GM12801 (cell line): ENCODE data around the gene LRRC15.

Experiments
- TF ChIP-seq, protein P1 (sequence below): IDR thresholded peaks from one replicate; pipeline ENCODE4 v1.5.1; 2011; ENCODE audit warnings: control low read depth; ENCODE audit not compliant: insufficient read length; ENCODE audit errors: extremely low read depth

Gene LRRC15

DNA sequence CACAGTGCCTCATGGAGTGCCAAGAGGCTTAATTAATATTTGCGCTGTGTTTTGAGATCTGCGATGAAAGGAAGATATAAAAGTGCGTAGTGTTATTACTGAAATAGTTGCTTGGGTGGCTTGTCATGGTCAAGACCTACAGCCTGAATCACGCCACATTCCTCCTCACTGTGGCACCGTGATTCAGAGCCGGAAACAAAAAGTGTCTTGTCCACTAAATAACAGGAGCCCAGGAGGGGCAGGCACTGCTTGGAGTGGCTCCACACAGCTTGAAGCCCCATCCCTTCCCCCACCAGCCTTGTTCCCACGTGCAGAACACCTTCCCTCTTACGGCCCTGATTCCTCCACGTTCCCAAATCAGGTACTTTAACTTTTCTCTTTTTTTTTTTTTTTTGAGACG, 1.2 kb upstream of the LRRC15 start:
- TF ChIP-seq, protein P1, sequence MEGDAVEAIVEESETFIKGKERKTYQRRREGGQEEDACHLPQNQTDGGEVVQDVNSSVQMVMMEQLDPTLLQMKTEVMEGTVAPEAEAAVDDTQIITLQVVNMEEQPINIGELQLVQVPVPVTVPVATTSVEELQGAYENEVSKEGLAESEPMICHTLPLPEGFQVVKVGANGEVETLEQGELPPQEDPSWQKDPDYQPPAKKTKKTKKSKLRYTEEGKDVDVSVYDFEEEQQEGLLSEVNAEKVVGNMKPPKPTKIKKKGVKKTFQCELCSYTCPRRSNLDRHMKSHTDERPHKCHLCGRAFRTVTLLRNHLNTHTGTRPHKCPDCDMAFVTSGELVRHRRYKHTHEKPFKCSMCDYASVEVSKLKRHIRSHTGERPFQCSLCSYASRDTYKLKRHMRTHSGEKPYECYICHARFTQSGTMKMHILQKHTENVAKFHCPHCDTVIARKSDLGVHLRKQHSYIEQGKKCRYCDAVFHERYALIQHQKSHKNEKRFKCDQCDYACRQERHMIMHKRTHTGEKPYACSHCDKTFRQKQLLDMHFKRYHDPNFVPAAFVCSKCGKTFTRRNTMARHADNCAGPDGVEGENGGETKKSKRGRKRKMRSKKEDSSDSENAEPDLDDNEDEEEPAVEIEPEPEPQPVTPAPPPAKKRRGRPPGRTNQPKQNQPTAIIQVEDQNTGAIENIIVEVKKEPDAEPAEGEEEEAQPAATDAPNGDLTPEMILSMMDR, result no peak

DNA sequence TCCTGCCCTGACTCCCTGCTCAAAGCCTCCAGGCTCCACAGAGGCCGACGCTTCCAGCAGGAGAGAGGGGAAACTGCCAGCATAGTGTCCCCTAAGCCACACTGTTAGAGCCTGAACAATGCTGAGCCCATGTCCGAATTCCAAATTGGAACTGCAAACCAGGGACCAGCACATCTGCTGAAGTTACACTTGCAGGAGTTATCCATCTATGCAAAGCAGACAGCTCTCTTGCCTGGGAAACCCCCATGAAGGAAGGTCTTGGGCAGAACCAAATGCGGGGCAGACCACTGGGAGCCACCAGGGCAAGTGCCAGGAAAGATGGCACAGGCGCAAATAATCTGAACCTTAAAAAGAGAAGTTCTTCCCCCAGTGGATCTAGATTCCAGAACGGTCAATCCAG, 625 bp downstream of the LRRC15 start:
- TF ChIP-seq, protein P1, result no peak

DNA sequence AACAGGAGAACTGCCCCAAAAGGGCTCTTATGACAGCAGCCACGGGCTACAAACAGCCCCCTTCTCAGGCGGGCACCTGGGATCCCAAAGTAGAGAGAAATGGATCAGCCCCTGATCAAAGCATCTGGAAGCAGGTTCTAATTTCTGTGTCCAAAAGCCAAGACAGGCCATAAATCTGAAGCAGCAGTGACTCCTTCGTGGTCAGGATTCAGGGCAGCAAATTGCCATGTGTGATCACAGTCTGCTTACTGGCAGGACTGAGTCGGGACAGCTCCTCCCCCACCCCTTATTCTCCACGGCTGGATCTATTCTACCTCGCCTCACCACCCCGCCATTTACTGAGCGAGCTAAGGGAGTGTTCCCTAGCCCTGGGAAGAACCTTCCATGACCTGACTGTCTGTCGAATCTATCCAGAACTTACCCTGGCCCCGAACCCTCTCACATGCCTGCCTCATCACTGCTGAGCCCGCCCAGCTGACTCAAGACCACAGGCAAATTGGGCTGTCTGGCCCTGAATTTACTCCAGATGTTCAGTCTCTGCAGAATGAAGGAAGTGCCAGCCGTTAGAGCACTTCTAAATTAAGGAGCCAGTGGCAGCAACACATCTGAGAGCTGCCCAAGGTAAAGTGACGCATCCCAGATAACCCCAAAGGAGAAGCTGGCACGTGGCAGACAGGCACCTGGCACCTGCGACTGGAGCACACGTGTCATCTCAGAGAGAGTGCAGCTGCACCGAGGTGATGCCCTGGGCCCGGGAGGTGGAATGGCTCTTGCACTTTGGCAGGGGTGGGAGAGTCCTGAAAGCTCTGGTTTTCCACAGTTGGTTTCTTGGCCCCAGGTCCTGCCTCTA, 1.3 kb downstream of the LRRC15 start:
- TF ChIP-seq, protein P1, result no peak

DNA sequence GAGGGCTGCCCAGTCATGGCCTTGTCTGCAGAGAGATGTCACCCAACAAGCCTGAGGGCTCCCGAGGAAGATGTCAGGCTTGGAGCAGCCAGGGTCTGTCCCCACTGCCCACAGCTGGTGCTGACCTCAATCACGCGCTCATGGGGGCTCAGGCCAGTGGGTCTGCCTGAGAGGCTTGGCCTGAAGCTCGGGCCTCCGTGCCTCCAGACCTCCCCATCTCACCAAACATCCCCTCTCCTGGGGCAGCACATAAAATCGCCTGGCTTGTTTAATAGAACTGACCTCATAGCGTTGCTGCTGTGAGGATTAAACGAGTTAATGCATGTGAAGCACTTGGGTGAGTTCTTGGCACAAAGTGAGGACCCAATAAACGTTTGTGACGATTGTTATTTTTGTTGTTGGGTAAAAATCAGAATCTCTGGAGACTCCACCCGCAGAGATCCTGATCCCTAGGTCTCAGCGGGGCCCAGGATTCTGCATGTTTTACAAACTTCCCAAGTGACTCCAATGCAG, 3.5 kb downstream of the LRRC15 start:
- TF ChIP-seq, protein P1, result no peak

DNA sequence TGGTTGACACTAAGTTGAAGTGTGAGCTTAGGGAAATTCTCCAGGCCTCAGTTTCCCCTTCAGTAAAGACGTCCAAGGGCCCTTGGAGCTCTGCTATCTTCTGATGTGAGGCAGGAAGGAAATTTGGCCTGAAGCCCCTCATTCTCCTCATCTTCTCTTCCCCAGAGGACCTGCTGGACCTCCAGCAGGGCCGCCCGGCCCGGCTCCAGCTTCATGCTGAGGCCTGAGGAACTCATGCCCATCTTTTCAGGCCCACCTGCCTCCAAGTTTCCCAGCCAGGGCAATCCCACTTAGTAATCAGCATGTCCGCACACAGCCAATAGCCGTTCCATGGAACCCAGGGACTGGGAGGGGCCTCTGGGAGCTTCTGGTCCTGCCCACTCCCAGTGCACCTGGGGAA, 4.0 kb downstream of the LRRC15 start:
- TF ChIP-seq, protein P1, result no peak

DNA sequence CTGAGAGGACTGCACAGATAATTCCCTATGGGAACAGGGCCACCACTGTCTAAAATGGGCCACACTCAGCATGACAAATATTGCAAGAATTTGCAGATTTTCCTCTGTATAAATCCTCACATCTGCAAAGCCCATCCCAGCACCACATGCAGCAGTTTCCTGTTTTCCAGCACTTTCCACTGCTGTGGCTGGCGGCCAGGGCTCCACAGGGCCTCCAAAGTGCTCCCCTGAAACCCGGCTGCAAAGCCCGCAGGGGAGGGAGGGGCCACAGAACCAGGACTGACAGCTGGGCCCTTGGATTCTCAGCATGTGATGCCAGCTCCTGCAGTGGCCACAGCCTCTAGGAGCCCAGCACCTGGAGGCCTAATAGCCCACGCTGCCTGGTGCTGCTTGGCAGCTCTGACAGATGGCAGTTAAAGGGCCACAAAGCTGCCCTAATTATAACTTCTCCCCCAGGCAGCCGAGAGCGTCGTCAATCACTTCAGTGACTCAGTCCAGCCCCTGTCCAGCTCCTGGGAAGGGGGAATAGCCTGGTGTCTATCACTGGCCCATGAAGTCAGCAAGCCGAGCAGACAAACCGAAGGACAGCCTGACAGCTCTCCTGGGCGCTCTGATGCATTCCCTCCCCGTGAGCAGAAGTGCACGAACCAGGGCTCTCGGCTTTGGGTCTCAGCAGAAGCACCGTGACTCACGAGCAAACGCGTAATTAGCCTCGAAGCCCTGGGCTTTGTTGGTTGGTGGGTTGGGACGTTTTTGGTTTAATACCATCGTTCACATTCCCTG, 4.7 kb downstream of the LRRC15 start:
- TF ChIP-seq, protein P1, result no peak

DNA sequence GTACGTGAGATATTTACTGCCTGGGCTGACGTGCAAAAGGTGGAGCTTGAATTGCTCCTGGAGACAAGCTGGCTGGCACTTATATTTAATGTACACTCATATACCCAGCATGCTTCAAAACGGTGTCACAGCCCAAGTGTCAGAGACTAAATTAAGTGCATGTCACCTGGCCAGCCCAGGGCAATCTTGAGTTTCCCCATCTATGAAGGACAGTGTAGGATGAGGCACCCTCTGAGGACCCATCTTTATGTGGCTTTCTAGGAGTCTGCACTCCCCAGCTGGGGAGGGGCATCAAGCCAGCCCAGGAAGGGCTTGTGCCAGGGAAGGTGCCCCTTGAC, 5.3 kb downstream of the LRRC15 start:
- TF ChIP-seq, protein P1, result no peak
